HL-60/S4 (cell line): ENCODE results near the gene ANO10.
"Not testable (repeated sequence)": the region's sequence is repeated elsewhere in the genome, so short reads cannot be mapped to it uniquely, and the experiment has no call there.

ENCODE experiments used
- in situ Hi-C: fragments of 300-500 bp; cut with MboI; formaldehyde crosslinking; loops from 2 replicates; pipeline ENCODE4 v1.14.3; 2022; ENCODE audit warnings: low sequenced_read_pairs

Gene ANO10

DNA sequence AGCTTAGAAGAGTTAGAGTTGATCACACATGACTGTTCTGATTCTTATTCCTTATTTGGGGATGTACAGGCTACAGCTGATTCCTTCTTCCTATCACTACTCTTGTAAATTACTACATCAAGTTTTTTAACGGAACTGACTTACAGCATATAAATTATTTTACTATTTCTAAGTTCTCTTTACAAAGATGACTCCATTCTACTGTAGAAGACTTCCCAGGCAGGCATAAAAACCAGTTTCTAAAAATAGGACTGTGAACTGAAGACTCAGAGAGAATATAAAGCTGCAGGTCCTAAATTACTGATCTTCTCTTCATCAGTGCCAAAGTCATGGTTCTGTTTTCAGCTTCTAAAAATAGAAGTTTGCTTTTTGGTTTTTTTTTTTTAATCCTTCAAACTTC is 38.9 kb downstream of the ANO10 start:
- in situ Hi-C loops = no loop called here

DNA sequence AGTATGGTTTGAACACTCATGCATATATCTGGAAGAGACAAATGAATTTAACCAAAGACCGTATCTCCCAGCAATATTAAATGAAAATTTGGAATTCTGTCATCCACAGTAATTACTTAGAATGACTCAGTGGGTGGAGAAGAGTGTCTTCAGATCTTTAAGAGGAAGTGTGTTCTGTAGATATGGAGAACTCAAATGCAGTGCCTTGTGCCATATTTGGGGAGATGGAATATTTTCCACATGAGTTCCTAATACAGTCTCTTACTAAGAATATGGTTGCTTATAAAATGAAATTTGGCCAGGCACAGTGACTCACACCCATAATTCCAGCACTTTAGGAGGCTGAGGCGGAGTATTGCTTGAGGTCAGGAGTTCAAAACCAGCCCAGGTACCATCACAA is 40.5 kb downstream of the ANO10 start:
- in situ Hi-C loops = no loop called here

DNA sequence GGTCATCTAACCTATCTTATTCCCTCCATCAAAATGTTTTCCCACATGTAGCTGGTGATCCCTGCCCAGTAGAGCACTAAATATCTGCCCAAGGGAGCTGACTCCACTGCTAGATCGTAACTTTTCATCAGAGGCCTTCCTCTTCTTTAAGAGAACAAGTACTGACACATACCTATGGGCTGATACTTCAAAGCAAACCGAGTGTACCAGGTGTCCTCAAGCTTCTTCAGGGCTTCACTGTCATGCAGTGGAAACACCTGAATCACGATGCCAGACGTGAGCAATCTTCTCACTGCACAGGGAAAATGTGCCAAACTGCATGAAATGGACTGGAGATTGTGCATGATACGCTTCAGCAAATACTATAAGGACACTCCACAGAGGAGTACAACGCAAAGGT is 41.6 kb downstream of the ANO10 start:
- in situ Hi-C loops = no loop called here

DNA sequence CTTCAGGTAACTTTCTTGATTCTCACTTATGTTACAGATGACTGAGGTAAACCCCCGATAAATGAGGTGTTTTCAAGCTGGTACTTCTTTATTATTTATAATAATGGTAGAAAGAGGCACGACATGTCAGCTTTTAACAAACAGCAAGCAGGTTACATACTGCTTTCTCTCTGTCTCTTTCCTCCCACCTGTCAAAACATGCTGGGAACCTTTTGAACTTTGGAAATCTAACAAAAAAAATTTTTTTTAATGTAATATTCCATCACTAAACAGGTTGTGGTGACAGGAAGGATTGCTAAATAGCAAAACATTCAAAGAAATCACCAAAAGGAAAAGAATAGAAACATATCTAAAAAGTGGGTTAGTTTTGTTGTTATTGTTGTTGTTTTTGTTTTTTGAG is 48.2 kb downstream of the ANO10 start:
- in situ Hi-C loops = no loop called here

DNA sequence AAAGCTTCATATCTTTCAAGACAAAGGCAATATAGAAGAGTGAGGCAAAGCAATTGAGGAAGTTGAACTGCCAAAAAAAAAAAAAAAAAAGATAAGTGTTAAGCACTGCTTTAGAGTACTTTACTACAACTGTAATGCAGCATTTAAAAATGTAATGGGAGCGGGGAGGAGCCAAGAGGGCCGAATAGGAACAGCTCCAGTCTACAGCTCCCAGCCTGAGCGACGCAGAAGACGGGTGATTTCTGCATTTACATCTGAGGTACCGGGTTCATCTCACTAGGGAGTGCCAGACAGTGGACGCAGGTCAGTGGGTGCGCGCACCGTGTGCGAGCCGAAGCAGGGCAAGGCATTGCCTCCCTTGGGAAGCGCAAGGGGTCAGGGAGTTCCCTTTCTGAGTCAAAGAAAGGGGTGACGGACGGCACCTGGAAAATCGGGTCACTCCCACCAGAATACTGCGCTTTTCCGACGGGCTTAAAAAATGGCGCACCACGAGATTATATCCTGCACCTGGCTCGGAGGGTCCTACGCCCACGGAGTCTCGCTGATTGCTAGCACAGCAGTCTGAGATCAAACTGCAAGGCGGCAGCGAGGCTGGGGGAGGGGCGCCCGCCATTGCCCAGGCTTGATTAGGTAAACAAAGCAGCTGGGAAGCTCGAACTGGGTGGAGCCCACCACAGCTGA is 56.0 kb downstream of the ANO10 start:
- in situ Hi-C loops = not testable (repeated sequence)

DNA sequence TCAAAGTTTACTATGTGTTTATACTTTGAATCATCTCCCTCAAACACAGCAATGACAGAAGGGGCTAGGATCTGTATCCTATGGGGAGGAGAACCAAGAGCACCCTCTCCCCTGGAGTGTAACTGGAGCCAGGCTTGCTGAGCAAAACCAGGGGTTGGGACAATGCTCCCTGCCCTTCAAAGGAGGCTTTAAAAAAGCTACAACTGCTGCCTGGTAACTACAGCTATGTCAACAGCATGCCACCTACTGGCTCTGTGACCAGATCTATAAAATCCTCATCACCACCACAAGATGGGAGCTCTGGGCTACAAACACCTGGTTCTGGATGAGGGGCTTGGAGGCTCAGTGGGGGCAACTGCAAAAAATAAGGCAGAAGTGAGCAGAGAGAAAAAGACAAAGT is 61.9 kb downstream of the ANO10 start:
- in situ Hi-C loops = no loop called here

DNA sequence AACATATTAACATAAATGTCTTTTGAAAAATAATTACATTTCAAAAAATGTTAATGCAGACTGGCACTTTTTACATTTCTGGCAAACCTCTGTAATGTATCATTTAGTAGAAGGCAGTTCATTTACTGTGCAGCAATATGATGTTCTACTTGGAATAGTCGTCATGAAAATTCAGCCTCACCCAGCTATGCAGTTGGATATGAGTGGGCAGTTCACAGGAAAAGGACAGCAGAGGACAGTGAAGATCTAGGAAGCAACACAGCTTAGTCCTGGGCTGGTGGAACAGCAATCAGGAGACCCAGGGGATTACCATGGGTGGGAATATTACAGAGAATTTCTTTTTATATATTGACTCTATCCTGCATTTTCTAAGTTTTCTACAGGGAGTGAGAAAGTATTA is 63.6 kb downstream of the ANO10 start:
- in situ Hi-C loops = no loop called here

DNA sequence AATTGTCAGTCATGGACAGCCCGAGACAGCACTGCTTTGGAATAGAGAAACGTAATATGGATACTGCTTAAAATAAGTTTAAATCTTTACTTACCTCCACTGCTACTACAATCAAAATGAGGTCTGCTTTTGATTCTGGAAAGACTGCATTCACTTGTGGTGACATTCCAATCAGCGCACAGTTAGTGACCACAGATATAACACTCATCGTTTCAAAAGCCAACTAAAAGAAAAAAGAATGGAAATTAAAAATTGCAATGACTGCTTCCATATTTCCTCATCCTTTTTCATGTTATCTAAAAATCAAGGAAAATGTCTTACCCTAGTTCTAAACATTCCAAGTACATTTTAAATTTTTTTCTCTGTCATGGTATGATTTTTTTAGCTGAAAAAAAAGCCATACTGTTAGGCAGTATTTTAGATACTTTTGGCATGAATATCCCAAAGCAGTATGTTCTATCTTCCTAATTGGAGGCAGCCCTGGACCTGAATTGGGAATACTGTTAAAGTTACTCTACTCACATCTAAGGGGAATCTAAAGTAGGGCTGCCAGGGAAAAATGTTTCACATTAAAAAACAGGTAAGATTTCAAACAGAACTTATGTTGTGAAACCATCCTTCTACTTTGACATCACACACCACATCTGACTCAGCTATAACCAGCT is 72.1 kb downstream of the ANO10 start:
- in situ Hi-C loops = no loop called here

DNA sequence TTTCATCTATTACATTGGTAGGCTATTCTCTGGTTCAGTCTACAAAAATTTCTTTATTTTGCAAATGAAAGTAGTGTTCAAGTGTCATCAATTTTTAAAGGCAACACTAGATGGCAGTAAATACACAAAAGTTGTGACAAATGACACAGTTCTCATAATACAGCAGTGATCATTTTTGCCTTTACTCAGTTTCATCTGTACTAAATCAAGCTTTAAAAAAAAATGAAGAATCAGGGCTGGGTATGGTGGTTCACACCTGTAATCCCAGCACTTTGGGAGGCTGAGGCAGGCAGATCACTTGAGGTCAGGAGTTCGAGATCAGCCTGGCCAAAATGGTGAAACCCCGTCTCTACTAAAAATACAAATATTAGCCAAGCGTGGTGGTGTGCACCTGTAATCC is 77.5 kb downstream of the ANO10 start:
- in situ Hi-C loops = not testable (repeated sequence)

DNA sequence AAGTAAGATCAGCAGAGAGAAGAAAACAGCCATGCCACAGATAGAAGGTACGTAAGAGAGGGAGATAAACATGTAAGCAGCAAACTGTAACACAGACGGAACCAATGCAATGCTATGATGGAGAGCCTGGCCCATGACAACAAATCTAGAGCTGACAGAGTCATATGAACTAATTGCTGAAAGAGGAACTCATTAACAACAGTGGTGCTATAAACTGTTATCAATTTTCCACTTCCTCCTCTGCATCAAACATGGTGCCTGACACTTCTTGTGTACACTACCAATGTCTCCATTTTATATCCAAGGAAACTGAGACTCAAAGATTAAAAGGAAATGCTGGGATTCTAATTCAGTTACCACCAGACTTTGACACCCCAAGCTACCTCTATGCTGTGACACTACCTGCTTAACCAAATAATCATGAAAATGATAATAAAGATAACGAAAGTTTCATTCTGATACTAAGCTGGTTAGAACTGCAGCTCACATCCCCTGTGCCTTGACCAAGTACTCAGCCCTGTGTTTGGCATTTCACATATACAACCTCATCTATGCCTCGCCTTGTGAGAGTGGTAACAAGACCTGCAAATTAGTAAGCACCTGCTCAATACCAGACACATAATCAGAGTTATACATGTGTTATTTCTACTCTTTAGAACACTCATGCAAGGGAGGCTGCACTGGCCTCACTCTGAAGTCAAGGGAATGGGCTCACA is 79.3 kb downstream of the ANO10 start:
- in situ Hi-C loops = no loop called here

DNA sequence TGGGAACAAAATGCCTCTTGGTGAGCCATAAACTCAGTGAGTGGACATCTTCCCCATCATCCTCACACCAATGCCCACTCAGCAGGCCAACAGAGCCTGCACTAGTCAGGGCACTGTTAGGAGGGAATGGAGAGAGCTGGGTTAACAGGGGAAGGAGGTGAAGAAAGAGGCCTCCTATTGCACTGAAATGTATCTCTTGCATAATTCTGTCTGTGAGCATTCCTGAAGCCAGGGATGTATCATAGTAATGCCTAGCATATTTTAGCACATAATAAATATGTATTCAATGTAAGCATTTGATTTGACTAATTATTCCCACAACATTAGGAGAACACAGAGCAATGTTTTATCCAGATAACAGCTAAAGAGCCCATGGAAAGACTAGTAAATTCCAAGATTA is 81.2 kb downstream of the ANO10 start:
- in situ Hi-C loops = no loop called here

DNA sequence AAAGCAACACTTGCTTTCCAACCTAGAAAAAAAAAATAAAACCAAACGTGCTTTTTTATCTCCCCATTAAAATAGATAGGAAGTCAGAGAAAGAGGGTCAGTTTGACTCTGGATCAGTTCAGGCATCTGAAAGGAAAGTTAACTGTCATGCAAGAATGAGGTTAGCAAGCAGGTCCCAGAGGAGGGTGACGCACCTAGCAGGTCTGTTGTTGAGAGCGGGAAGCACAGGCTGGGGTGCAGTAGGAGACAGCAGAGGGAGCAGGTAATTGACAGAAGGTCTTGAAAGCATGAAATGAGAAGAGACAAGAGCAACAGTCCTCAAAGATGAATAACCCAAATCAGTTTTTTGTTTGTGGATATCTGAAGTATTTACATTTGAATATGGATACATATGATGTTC is 82.5 kb downstream of the ANO10 start:
- in situ Hi-C loops = no loop called here

DNA sequence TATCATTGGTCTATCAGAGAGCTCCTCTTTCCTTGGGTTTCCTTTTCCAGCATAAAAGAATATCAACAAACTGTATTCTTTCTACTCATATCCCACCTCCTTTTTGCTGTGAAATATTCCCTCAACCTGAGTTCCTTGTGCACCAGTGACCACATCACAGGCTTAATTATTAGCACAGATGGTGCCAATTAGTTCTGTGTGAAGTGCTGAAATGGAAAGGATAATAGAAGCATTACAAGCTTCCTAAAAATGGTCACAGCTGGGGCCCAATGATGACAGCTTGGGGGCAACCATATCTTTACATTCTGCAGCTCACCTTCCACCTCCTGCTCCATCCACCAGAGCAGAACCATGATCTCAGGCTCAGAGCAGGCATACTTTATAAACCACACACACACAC is 84.6 kb downstream of the ANO10 start:
- in situ Hi-C loops = no loop called here

DNA sequence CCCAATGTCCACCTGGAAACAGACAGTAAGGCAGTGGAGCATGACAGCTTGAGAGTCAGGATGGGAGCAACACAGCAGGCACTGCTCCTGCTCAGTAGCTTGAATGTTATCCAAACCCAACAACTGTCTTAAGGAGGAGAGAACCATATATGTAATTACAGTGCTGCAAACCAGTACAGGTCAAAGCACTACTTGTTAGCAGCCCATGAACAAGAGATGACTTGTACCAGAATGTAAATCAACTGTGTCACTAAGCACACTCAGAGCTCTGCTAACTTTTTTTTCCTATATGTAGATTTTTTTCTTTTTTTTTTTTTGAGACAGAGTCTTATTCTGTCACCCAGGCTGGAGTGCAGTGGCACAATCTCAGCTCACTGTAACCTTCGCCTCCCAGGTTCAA is 87.1 kb downstream of the ANO10 start:
- in situ Hi-C loops = no loop called here

DNA sequence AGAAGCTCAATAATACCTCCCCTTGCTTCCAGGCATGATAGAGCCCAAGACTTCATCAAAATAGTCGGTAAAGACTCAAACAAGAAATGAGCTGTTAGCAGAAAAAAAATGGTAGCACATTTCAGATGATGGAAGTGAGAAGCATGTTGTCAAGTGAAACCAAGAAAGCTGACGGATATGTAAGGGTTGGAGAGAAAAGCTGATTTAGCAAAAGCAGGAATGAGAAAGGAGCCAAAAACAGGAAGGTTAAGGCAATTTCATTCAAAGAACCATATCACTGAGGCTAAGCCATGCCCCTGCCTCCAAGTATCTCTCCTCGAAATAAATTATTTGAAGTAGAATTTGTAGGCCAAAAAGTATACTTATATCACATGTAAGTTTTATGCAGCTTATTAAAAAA is 88.8 kb downstream of the ANO10 start:
- in situ Hi-C loops = no loop called here

DNA sequence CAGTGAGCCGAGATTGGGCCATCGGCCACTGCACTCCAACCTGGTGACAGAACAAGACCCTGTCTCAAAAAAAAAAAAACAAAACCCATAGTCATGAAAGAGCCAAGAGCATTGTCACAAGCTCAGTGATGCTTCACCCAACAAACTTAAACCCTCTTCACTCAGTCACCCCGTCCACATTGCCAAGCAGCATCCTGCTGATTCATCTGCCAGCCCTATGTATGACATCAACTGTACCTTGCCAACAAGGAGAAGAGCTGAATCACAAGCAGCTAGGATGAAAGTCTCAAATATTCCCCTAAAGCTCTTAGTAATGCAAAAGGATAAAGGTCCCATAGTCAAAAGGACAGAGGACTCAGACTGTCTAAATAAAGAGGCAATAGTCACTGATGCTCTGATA is 90.0 kb downstream of the ANO10 start:
- in situ Hi-C loops = no loop called here

DNA sequence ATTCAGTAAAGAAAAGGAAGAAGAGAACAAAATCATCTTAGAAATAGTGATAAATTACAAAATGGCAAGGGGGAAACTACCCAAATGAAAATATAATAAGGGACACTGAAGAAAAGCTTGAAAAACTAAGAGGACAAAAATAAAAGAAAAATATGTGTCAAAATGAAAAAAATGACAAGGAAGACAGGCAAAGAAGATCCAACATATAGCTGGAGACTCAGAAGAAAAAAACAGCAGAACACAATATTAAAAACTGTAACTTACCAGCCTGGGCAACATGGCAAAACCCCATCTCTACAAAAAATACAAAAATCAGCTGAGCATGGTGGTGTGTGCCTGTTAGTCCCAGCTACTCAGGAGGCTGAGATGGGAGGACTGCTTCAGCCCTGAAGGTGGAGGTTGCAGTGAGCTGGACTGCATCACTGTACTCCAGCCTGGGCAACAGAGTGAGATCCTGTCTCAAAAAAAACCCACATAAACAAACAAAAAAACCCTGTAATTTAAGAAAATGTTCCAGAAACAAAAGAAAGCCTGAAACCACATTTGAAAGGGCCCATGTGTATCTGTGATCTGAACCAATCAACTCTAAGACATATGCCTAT is 93.2 kb downstream of the ANO10 start:
- in situ Hi-C loops = no loop called here

DNA sequence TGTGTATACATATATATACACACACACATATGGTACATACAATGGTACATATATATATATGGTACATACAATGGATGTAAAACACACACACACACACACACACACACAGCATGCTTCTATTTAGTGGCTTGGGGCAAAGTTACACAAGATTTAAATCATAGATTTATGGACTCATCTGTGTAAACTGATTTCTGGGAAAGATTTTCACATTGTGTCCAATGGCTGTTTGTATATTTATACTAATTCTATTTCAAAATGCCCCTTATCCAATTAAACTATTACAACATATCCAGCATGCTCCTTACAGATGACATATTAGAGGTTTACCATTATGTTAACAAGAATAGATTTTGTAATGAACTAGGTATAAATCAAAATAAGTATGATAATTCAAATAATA is 94.9 kb downstream of the ANO10 start:
- in situ Hi-C loops = no loop called here

DNA sequence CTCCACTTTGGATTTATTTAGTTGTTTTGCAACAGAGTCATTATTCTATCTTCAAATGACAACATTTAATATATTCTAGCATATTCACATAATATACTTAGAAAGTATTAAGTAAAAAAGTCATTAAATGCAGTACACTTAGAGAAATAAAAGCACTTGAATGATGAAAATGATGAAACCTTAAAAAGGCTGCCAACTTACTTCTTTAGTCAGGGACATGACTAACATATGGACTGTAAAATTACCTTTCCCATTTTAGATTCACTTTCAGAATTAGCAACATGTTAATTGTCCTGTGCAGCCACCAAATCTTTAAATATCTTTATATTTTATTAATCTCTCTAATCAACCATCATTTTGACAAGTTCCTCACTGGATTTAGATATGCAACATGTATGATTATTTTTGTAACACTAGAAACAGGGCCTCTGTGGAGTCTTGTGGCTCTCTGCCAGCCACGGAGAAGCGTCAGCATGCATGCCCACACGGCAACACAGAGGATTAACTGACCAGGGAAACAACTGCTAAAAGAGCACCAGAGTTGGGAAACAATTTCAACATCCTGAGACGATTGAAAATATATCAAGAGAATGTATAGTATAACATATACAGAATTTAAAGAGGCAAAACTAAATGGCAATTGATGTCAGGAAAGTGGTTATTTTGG is 95.7 kb downstream of the ANO10 start:
- in situ Hi-C loops = no loop called here

DNA sequence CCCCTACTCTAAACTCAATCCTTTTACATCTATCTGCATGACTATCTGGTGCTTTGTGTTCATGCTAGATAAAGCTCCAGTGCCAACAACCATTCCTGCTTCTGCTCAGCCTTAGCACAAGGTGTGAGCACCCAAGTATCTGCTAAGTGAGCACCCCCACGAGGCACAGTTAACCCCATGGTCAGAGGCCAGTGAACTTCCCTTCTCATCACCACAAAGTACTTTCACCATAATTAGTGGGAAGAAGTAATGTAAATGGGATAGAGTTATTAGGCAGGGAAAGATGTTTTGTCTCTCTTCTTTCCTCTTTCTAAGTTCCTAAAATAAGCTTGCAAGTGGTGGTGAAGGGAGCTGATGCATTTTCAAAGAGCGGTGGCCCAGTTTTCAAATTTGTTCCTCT is 96.4 kb downstream of the ANO10 start:
- in situ Hi-C loops = no loop called here

DNA sequence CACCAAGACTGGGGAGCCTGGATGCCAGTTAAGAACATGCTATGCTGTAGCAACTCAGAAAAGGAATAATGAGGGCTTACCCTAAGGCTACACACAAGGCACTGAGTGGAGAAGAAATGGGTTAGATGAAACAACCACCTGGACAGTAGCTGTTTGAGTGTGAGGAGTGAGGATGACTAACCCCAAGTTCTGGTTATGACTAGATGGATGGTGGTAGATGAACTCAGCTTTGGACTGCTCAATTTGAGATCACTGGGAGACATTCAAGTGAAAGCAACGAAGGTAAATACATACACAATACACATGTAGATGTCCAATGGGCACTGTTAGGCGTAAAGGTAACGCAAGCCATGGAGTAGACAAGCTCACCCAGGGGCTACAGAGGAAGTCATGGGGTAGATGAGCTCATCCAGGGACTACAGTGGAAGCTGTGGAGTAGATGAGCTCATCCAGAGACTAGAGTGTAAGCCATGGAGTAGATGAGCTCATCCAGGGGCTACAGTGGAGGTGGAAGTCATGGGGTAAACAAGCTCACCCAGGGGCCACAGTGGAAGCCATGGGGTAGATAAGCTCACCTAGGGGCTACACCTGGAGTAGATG is 98.3 kb downstream of the ANO10 start:
- in situ Hi-C loops = no loop called here
